Neutrophil (primary cell): ENCODE results near the gene PFDN1.
A peak's percentile ranks its signal among the peaks of the same experiment; 100 is the strongest.
"Not testable (repeated sequence)": the region's sequence is repeated elsewhere in the genome, so short reads cannot be mapped to it uniquely, and the experiment has no call there.

Experiments used
- H3K27ac ChIP-seq: fragments of 200-600 bp; sonication (generic); 2 replicates; pipeline ENCODE4 v1.5.1; 2016; ENCODE audit warnings: mild to moderate bottlenecking, moderate library complexity
- H3K27me3 ChIP-seq: fragments of 200-600 bp; sonication (generic); 2 replicates; pipeline ENCODE4 v1.6.0; 2016; ENCODE audit warnings: mild to moderate bottlenecking
- H3K36me3 ChIP-seq: fragments of 200-600 bp; sonication (generic); 2 replicates; pipeline ENCODE4 v1.5.1; 2017
- H3K4me1 ChIP-seq, 2 experiments: fragments of 200-600 bp in 1 of 2; sonication (generic) in 1 of 2; 1 replicate in 1 of 2; 2 replicates in 1 of 2; pipeline versions ENCODE4 v1.5.1 to v1.6.1; 2013 to 2016; ENCODE audit warnings: low read depth in 1 of 2, low read length in 1 of 2, mild to moderate bottlenecking in 1 of 2, moderate library complexity in 1 of 2; ENCODE audit not compliant: control insufficient read depth in 1 of 2, insufficient read depth in 1 of 2
- H3K4me3 ChIP-seq, 2 experiments: fragments of 200-600 bp in 1 of 2; sonication (generic) in 1 of 2; 1 replicate in 1 of 2; 2 replicates in 1 of 2; pipeline ENCODE4 v1.5.1; 2013 to 2016; ENCODE audit warnings: low read depth in 1 of 2, low read length in 1 of 2, mild to moderate bottlenecking in 1 of 2, moderate library complexity in 1 of 2
- H3K9me3 ChIP-seq: fragments of 200-600 bp; sonication (generic); 2 replicates; pipeline ENCODE4 v1.5.1; 2016
- TF ChIP-seq, protein P1 (sequence below): fragments of 200-600 bp; sonication (generic); IDR thresholded peaks from 2 replicates; pipeline ENCODE4 v1.5.1; 2016; ENCODE audit warnings: antibody characterized with exemption

The PFDN1 gene

DNA sequence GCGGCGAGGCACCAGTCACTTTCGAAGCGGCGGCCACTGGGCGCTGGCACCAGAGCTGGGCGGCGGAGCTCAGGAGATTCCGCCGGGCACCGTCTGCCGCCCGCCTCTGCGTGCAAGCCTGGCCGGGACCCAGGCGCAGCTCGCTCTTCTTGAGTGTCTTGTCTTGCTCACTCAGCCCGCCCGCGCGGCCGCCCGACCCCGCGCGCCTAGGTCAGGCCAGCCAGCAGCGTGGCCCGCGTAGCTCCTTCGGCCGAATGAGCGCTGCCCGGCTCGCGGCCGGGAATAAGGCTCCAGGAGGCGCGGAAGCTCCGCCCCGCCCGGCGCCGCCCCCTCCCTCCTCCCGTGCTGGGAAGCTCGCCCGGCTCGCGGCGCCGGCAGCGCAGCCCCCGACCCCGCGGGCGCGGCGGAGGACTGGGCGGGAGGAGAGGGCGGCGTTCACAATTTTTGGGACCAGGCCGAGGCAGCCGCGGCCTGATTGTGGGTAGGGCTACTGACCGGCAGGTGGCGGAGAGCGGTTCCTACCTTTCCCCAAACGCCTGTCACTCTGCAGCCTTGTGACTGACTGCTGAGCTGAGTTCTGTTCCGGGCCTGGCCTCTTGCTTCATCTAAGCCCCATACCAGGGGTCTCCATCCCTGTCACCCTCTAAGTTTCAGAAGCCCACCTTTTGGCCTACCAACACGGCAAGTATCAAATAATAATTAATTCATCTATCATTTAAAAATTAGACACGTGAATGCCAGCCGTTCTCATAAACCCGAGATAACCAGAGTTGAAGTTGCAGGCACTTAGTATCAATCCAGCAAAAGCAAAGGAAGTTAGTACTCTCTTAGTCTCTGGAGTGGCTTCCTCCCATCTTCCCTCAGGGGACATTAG is 43.7 kb upstream of the PFDN1 start, which contains the start of gene HBEGF:
Gene HBEGF (minus strand): TSS at position 256 of the 874 bp plus-strand sequence. CDS start 275 bp downstream, outside the sequence.
- Histone ChIP-seq H3K4me1 (peaks cover 56 to 65% of the 10 kb centered on the region in 2 experiments), H3K27me3 (peaks cover 16% of the 10 kb centered on the region), H3K27ac (peak within 1 kb of the TSS; percentile 63), H3K9me3 (no peaks in the 10 kb centered on the region), H3K36me3 (no peaks in the 10 kb centered on the region), H3K4me3 (peak within 1 kb of the TSS; percentile 71 to 81)
- TF ChIP-seq, protein P1, sequence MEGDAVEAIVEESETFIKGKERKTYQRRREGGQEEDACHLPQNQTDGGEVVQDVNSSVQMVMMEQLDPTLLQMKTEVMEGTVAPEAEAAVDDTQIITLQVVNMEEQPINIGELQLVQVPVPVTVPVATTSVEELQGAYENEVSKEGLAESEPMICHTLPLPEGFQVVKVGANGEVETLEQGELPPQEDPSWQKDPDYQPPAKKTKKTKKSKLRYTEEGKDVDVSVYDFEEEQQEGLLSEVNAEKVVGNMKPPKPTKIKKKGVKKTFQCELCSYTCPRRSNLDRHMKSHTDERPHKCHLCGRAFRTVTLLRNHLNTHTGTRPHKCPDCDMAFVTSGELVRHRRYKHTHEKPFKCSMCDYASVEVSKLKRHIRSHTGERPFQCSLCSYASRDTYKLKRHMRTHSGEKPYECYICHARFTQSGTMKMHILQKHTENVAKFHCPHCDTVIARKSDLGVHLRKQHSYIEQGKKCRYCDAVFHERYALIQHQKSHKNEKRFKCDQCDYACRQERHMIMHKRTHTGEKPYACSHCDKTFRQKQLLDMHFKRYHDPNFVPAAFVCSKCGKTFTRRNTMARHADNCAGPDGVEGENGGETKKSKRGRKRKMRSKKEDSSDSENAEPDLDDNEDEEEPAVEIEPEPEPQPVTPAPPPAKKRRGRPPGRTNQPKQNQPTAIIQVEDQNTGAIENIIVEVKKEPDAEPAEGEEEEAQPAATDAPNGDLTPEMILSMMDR, result peak; percentile 56

DNA sequence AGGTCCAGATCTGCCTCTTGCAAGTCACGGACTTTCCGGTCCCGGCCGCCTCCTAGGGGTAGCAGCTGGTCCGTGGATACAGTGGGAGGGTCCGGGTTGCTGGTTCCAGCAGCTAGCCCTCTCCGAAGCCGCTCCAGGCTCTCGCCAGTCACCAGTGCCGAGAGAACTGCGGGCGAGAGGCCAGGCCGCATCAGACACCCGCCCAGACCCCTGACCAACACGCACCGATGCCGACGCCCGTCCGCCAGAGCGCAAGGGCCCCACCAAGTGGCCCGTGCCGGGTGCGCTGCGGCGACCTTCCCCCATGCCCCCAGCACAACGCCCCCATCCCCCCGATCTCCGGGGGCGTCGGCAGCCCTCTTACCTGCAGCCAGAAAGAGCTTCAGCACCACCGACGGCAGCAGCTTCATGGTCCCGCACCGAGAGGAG is 43.0 kb upstream of the PFDN1 start:
- H3K4me1 ChIP-seq, result peaks cover 61 to 70% of the 10 kb centered on the region in 2 experiments
- H3K27ac ChIP-seq, result peak overlapping the region; percentile 63
- H3K36me3 ChIP-seq, result no peaks in the 10 kb centered on the region
- TF ChIP-seq, protein P1, result no peak
- H3K4me3 ChIP-seq, result peak overlapping the region; percentile 71 to 81
- no peaks in the 10 kb centered on the region for H3K9me3 ChIP-seq
- H3K27me3 ChIP-seq, result peaks cover 16% of the 10 kb centered on the region

DNA sequence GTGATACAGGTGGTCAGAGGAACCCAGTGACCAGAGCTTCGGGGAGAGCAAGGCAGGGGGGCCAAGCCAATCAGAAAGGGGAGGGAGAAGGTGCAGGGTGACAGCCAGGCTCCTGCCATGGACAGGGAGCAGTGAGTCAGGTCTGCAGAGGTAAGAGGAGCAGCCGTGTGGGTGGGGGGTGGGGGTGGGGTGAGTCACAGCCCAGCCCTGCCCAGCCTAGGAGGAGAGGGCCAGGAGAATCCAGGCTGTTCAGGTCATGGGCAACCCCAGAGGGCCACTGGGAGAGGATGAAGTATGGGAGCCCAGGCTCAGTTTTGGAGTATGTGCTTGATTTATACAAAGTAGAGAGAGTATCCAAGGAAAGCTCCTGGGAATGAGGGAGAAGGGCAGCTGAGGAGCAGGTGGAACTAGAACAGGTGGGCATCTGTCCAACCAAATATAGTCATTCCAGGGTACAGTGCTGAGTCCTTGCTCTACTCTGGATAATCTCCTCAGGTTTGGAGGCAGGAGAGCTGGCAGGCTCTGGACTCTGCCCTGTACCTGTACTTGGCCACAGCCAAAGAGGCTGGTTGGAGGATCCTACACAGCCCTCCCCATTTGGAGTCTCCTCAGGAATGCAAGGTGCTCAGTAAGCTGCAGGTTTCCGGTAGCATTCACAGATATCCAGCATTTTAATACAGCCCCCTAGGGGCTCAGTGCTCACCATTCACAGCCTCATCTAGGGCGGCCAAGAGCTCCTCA is 42.0 kb upstream of the PFDN1 start:
- no peaks in the 10 kb centered on the region for H3K36me3 ChIP-seq
- H3K9me3 ChIP-seq, result no peaks in the 10 kb centered on the region
- H3K4me3 ChIP-seq, result no peak overlapping the region
- H3K4me1 ChIP-seq, result peaks cover 71 to 80% of the 10 kb centered on the region in 2 experiments
- peaks cover 16% of the 10 kb centered on the region for H3K27me3 ChIP-seq
- TF ChIP-seq, protein P1, result no peak
- no peak overlapping the region for H3K27ac ChIP-seq

DNA sequence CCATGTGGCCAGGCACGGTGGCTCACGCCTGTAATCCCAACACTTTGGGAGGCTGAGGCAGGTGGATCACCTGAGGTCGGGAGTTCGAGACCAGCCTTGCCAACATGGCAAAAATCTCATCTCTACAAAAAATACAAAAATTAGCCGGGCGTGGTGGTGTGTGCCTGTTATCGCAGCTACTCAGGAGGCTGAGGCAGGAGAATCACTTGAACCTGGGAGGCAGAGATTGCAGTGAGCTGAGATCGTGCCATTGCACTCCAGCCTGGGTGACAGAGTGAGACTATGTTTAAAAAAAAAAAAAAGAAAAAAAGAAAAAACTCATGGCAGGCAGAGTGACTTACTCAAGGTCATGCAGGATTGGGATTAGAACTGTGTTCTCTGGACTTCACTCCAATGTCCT is 40.9 kb upstream of the PFDN1 start:
- not testable (repeated sequence) for H3K27ac ChIP-seq, H3K36me3 ChIP-seq, H3K9me3 ChIP-seq
- Histone ChIP-seq H3K27me3 (peaks cover 16% of the 10 kb centered on the region), H3K4me1 (peaks cover 75 to 88% of the 10 kb centered on the region in 2 experiments), H3K4me3 (peak overlapping the region in 1 of 2 experiments; percentile 3)

DNA sequence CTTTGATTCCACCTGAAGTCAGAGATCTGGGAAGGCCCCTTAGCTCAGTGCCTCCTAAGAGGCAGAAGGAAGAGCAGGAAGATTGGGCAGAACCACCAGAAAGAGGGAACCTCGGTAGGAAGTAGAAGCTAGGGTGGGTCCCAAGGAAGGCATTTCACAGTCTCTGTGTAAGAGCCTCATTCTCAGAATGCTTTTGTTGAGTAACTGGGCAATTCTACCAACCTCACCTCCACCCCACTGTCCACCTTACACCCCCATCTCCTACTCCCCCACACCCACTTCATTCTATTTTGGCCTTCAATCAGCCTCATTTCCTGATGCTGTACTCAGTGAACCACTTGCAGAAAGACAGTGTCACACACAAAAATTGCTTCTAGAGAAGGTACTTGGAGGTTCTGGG is 40.0 kb upstream of the PFDN1 start:
- peak overlapping the region in 1 of 2 experiments; percentile 30 for H3K4me3 ChIP-seq
- peaks cover 75 to 90% of the 10 kb centered on the region in 2 experiments for H3K4me1 ChIP-seq
- peak overlapping the region; percentile 84 for H3K27ac ChIP-seq
- H3K9me3 ChIP-seq, result no peaks in the 10 kb centered on the region
- no peaks in the 10 kb centered on the region for H3K36me3 ChIP-seq
- TF ChIP-seq, protein P1, result no peak
- peaks cover 16% of the 10 kb centered on the region for H3K27me3 ChIP-seq
